Embryonic facial prominence (tissue), 1 donor: ENCODE measurements around the gene HMGXB4.
"Not testable (repeated sequence)": the region's sequence is repeated elsewhere in the genome, so short reads cannot be mapped to it uniquely, and the experiment has no call there.

Experiments used
- DNase-seq: peaks from one replicate; pipeline ENCODE4 v3.0.0-alpha.2; 2016; ENCODE audit errors: extremely low spot score

HMGXB4 gene

DNA sequence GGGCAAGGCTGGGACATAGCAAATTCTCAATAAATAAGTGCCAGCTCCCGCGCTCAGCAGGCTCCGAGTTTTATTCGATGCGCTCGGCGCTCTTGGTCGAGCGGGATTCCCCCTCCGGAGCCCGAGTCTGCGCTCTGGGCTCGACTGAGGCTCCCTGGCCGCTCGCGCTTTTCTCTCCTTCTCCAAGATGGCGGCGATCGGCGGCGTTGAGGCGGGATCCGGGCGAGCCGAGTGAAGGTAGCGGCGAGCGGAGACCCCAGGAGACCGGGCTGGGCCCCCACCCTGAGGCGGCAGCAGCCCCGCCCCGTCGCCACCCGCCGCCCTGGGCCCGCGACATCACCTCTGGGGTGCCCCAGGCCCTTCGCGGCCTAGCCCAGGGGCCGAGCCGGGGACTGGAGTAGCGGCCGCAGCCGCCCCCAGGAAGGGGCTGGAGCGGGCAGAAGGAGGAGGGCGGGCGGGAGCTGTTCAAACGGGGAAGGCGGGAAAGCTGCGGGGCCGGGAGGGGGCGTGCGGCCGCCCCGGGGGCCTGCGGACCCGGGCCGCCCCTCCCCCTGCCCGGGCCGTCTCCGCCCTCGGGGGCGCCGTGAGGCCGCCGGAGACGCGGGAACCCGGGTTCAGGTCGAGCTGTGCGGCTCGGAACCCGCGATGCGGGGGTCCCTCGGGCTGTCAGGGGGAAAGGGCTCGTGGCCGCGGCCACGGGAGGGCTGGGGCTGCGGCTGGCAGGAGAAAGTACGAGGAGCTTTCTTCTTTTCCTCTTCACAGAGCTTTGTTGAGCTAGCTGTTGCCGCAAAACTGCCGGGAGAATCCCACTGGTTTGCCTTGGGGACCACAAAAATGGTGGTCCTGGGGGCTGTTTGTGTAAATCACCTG, at the start of gene HMGXB4:
Gene HMGXB4 (plus strand): TSS at position 173 of the 870 bp plus-strand sequence. CDS start 4,898 bp downstream, outside the sequence.
- DNase-seq: peak; percentile 82

GRCh38 chr22:35208003-35208402, 49.3 kb upstream of the HMGXB4 start:
- DNase-seq: no peak

- DNase-seq: no peak
Observed at GRCh38 chr22:35209203-35209602, 48.1 kb upstream of the HMGXB4 start.

- no peak for DNase-seq
Observed at GRCh38 chr22:35212009-35212408, 45.3 kb upstream of the HMGXB4 start.

GRCh38 chr22:35212996-35213395, 44.3 kb upstream of the HMGXB4 start:
- DNase-seq: no peak

GRCh38 chr22:35214968-35215367, 42.3 kb upstream of the HMGXB4 start:
- DNase-seq: no peak

GRCh38 chr22:35215993-35216392, 41.3 kb upstream of the HMGXB4 start:
- DNase-seq: no peak

DNA sequence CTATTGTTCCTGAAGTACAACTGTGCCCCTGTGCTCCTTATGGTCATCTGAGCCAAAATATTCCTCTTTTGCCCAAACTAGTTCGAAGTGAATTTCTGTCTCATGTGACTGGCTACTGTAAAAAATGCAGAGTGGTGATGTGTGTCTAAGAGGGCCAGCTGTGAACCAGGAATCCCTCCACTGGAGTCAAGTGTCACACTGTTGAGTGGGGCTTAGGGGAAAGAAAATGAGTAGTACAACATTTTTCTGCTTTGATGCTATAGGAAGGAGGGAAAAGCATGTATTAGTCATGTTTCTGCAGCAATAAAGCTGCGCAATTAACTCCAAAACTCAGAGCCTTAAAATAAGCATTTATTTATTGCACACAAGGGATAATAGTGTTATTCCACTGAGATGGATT, 39.8 kb upstream of the HMGXB4 start:
- no peak for DNase-seq

- no peak for DNase-seq
Observed at GRCh38 chr22:35218079-35218478, 39.2 kb upstream of the HMGXB4 start.

- no peak for DNase-seq
Observed at GRCh38 chr22:35219012-35219411, 38.3 kb upstream of the HMGXB4 start.

GRCh38 chr22:35220221-35220620, 37.1 kb upstream of the HMGXB4 start:
- no peak for DNase-seq

DNA sequence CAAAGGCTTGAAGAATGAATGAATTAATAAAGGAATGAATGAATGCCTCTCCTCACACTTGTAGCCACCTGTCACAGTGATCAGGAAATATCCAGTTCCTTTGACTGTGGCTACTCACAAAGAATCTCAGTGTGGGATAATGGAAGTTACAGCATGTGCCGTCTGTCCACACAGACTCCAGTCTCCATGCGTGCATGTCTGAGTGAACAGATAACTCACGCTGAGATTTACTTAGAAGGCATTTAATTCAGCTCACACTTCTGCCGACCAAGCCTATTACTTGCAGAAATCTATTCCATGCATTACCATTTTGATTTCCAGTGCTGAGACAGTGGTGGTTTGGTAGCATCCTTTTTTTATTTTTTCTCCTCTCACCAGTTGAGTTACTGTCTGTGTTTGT, 32.3 kb upstream of the HMGXB4 start:
- DNase-seq: no peak

DNA sequence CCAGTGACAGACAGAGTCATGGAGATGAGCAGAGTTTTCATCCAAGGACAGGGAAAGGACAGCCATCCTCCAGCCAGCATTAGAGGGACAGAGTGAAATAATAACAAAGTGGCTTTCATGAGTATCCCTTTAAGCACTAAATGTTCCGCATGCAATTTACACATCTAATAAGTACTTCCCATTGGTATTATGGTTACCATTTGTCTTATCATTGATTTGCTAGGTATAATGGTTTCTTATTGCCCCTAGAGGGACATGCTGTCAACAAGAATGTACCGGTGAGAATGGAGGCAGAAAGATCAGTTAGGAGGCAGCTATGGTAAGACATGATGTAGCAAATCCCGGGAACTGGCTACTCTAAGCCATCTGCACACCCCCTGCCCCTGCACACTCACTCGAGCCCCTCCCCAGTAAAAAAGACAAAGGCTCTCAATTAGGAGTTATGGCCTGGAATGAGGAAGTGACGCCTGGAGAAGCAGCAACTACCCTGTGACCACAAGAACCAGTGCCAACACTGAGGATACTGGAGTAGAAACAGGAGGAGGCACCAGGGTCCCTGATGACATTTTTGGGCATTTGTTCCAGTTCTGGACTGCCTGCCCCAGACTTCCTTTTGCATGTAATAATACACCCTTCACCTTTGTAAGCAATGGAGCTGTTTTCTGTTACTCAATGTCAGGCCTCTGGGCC, 30.2 kb upstream of the HMGXB4 start:
- no peak for DNase-seq

GRCh38 chr22:35229865-35230264, 27.4 kb upstream of the HMGXB4 start:
- no peak for DNase-seq

- no peak for DNase-seq
Observed at GRCh38 chr22:35230417-35230816, 26.9 kb upstream of the HMGXB4 start.

DNA sequence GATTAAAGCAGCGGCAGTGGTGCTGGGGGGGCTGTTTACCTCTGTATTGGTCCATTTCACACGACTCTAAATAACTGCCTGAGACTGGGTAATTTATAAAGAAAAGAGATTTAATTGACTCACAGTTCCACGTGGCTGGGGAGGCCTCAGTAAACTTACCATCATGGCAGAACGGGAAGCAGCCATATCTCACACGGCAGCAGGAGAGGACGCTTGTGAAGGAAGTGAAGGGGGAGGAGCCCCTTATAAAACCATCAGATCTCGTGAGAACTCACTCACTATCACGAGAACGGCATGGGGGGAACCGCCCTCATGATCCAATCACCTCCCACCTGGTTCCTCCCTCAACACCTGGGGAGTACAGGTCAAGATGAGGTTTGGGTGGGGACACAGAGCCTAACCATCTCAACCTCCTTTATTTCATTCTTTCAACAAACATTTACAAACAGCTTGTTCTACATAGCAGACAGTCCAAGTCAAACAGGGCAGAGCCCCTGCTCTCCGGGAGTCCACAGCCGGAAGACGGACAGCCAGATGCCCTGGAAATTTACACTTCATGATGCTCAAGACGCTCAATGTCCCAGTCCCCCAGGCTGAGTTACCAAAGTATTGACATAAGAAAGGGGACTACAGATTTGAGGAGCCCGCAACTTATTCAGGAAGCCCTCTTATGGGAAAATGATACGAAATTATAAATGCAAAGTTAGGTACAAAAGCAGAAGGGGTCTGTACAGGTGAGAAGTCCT, 26.3 kb upstream of the HMGXB4 start:
- DNase-seq: no peak

DNA sequence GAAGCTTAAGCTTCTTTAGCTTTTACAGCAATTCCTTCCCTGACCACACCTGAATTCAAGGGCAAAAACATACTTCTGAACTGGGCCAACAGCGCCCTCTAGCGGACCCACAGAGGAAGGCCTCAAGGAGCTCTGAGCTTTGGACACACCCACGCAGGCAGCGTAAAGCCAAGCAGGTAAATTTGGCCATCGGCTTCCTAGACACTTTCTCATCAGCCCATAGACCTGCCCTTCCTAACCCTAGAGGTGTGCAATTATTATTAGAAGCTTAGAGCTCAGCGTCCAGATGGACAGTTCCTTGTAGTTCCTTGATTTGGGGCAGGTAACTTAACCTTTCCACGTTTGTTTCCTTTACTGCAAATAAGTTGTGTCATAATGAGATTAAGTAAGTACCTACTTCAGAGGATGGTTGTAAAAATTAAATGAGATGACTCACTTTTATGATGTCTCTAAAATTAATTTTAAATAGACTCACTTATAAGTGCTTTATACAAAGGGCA, 25.7 kb upstream of the HMGXB4 start:
- no peak for DNase-seq

- not testable (repeated sequence) for DNase-seq
Observed at GRCh38 chr22:35238749-35239148, 18.5 kb upstream of the HMGXB4 start.

GRCh38 chr22:35244507-35244906, 12.8 kb upstream of the HMGXB4 start:
- not testable (repeated sequence) for DNase-seq

GRCh38 chr22:35250156-35250555, 7.1 kb upstream of the HMGXB4 start:
- no peak for DNase-seq

DNA sequence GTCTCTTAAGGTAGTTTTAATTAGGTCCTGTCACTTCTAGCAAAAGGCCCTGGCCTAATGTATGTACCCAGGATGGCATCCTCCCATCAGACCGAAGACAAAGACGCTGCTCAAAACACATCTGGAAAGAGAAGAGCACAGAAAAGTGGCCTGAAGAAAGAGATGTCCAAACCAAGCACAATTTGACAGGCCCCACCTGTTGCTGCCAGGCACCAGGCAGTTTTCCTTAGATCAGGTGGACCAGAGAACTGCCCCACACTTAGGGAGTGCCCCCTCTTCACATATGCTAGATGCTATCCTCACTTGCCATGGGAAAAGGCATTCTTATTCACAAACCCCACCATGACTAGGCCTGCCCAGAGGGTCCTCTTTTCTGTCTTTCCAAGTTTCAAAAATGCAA, 3.3 kb upstream of the HMGXB4 start:
- no peak for DNase-seq

- no peak for DNase-seq
Observed at GRCh38 chr22:35257002-35257320, 332 bp upstream of the HMGXB4 start.
